Measurements from ENCODE around the gene PDE4D. TPM values are rescaled to one million over a fixed set of nuclear protein-coding genes. Genes with fewer than 3 reads are reported as not detected.

PDE4D gene
- total and polyA plus RNA-seq, 3 experiments from 2014 or later, result 5.6 to 18.3 (median 17.7) TPM

DNA sequence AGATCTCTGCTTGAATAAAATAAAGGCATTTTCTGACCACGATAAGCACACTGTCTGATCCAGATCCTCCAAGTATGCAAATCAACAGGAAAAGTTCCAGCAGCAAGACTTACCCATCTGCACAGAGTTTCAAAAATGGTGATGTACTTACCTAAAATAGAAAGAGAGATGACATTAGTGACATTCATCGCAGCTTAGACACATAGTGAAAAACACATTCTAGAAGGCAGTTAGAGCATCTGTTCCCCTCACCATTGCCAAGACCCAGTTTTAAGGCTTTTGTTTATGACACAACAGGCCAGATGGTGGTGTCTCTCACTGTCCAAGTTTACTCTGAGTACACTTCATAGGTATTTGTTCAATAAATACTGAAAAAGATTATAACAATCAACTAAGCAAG lies 207.7 kb downstream of the PDE4D start:
- no peak for DNase-seq
- Histone ChIP-seq H3K36me3 (ENCODE audit: insufficient read depth, low read length) (no peaks in the 10 kb centered on the region), H3K9me3 (ENCODE audit: low read length) (no peaks in the 10 kb centered on the region), H3K27me3 (ENCODE audit: insufficient read depth, low read length, poor library complexity, severe bottlenecking) (no peaks in the 10 kb centered on the region), H3K4me1 (ENCODE audit: insufficient read depth, low read length) (no peaks in the 10 kb centered on the region), H3K4me3 (ENCODE audit: low read length) (no peak overlapping the region), H3K27ac (ENCODE audit: low read depth, low read length) (no peak overlapping the region)
- no peaks in the 10 kb centered on the region for H3K36me3 Mint-ChIP-seq
- no peak overlapping the region for H3K27ac Mint-ChIP-seq
- H3K4me1 Mint-ChIP-seq, result no peaks in the 10 kb centered on the region
- ChIA-PET POLR2A (no interaction called here), CTCF (no interaction called here)
- H3K4me3 Mint-ChIP-seq, result no peak overlapping the region
- no peaks in the 10 kb centered on the region for H3K27me3 Mint-ChIP-seq
- peaks cover 0 to 3% (median 0%) of the 10 kb centered on the region in 5 donors for H3K9me3 Mint-ChIP-seq

DNA sequence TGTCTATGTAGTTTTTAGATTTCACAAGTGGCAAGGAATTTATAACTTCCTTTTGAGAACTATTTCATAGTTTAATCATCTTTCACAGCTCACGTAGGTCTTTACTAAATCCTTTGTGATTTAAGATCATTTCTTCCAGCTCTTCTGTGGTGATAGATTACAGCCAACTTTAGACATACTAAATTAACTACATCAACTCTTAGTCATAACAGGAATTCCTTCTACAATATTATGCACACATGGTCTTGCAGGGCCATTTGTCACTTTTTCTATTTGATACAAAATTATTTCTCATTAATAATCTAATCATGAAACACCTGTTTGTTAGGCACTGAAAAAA lies 208.4 kb downstream of the PDE4D start:
- CTCF ChIA-PET, result no interaction called here
- DNase-seq, result no peak
- no peaks in the 10 kb centered on the region for H3K4me1 Mint-ChIP-seq
- Histone ChIP-seq H3K27ac (ENCODE audit: low read depth, low read length) (no peak overlapping the region), H3K4me1 (ENCODE audit: insufficient read depth, low read length) (no peaks in the 10 kb centered on the region), H3K27me3 (ENCODE audit: insufficient read depth, low read length, poor library complexity, severe bottlenecking) (no peaks in the 10 kb centered on the region), H3K36me3 (ENCODE audit: insufficient read depth, low read length) (no peaks in the 10 kb centered on the region), H3K4me3 (ENCODE audit: low read length) (no peak overlapping the region), H3K9me3 (ENCODE audit: low read length) (no peaks in the 10 kb centered on the region)
- H3K27me3 Mint-ChIP-seq, result no peaks in the 10 kb centered on the region
- POLR2A ChIA-PET, result no interaction called here
- H3K4me3 Mint-ChIP-seq, result no peak overlapping the region
- no peak overlapping the region for H3K27ac Mint-ChIP-seq
- H3K36me3 Mint-ChIP-seq, result no peaks in the 10 kb centered on the region
- H3K9me3 Mint-ChIP-seq, result peaks cover 0 to 3% (median 0%) of the 10 kb centered on the region in 5 donors

DNA sequence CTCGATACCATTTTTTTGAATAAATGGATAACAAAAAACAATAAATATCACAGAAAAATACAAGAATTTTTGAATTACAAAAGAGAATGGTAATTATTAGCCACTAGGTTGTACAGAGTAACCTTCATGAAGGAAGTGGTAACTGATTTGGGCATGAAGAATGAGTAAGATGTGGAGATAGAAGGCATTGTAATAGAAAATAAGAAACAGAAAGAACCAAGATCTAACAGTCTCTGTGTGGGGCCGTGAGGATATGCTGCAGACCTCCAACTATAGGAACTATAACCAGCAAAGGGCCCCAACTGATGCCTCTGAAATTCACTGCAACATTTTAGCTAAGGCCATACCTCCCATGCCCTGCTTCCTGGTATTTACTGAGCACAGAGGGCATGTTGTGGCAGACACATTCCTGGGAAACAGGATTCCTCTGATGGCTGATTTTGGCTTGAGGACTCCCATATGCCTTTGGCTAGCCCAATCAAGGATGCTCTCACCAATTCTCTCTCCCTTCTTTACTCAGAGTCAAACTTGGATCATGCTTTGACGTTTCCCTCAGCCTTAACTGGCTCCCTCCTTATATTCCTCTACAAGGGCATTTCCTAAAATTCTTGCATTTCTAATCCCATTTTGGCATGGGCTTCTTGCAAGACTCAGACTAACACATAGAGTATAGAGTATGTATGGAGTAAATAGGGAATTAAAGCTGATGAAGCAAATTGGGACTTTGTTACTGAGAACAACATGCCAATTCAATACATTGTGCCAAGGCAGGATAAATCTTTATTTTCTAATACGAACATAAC lies 208.9 kb downstream of the PDE4D start:
- no peak overlapping the region for H3K27ac ChIP-seq (ENCODE audit: low read depth, low read length)
- no peak for DNase-seq
- H3K36me3 Mint-ChIP-seq, result no peaks in the 10 kb centered on the region
- H3K4me1 ChIP-seq (ENCODE audit: insufficient read depth, low read length), result no peaks in the 10 kb centered on the region
- no peak overlapping the region for H3K4me3 Mint-ChIP-seq
- POLR2A ChIA-PET, result no interaction called here
- H3K36me3 ChIP-seq (ENCODE audit: insufficient read depth, low read length), result no peaks in the 10 kb centered on the region
- no peak overlapping the region for H3K27ac Mint-ChIP-seq
- H3K9me3 Mint-ChIP-seq, result peaks cover 0 to 3% (median 0%) of the 10 kb centered on the region in 5 donors
- no peaks in the 10 kb centered on the region for H3K4me1 Mint-ChIP-seq
- CTCF ChIA-PET, result no interaction called here
- H3K4me3 ChIP-seq (ENCODE audit: low read length), result no peak overlapping the region
- H3K9me3 ChIP-seq (ENCODE audit: low read length), result no peaks in the 10 kb centered on the region
- H3K27me3 ChIP-seq (ENCODE audit: insufficient read depth, low read length, poor library complexity, severe bottlenecking), result no peaks in the 10 kb centered on the region
- H3K27me3 Mint-ChIP-seq, result no peaks in the 10 kb centered on the region

GRCh38 chr5:59683311-59683710 lies 210.2 kb downstream of the PDE4D start:
- CTCF ChIA-PET, result interaction anchor here (1.5 kb wide), 1 partner anchor 10 kb away, joined by 3 read pairs; no protein-coding TSS in a partner anchor
- Histone ChIP-seq H3K27ac (ENCODE audit: low read depth, low read length) (no peak overlapping the region), H3K9me3 (ENCODE audit: low read length) (no peaks in the 10 kb centered on the region), H3K36me3 (ENCODE audit: insufficient read depth, low read length) (no peaks in the 10 kb centered on the region), H3K4me1 (ENCODE audit: insufficient read depth, low read length) (no peaks in the 10 kb centered on the region), H3K4me3 (ENCODE audit: low read length) (no peak overlapping the region), H3K27me3 (ENCODE audit: insufficient read depth, low read length, poor library complexity, severe bottlenecking) (no peaks in the 10 kb centered on the region)
- DNase-seq, result no peak
- H3K9me3 Mint-ChIP-seq, result peaks cover 0 to 3% (median 0%) of the 10 kb centered on the region in 5 donors
- no peak overlapping the region for H3K4me3 Mint-ChIP-seq
- H3K27ac Mint-ChIP-seq, result no peak overlapping the region
- POLR2A ChIA-PET, result no interaction called here
- H3K27me3 Mint-ChIP-seq, result peaks cover 0 to 3% of the 10 kb centered on the region in 2 donors
- H3K36me3 Mint-ChIP-seq, result no peaks in the 10 kb centered on the region
- H3K4me1 Mint-ChIP-seq, result no peaks in the 10 kb centered on the region

DNA sequence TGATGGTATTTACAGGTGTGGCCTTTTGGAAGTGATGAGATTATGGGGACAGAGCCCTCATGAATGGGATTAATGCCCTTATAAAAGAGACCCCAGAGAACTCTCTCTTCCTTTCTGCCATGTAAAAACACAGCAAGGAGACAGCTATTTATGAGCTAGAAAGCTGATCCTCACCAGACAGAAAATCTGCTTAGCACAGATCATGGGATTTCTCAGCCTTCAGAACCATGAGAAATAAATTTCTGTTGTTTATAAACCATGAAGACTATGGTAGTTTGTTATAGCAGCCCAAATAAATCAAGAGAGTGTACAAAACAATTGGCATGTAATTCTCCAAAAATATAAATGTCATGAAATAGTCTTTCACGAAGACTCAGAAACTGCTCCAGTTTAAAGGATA lies 211.0 kb downstream of the PDE4D start:
- H3K4me3 ChIP-seq (ENCODE audit: low read length), result no peak overlapping the region
- CTCF ChIA-PET, result interaction anchor here (1.5 kb wide), 1 partner anchor 9 kb away, joined by 3 read pairs; no protein-coding TSS in a partner anchor
- no peak overlapping the region for H3K4me3 Mint-ChIP-seq
- H3K27me3 ChIP-seq (ENCODE audit: insufficient read depth, low read length, poor library complexity, severe bottlenecking), result no peaks in the 10 kb centered on the region
- no peaks in the 10 kb centered on the region for H3K36me3 ChIP-seq (ENCODE audit: insufficient read depth, low read length)
- POLR2A ChIA-PET, result no interaction called here
- H3K9me3 Mint-ChIP-seq, result peaks cover 0 to 1% (median 0%) of the 10 kb centered on the region in 5 donors
- no peak overlapping the region for H3K27ac ChIP-seq (ENCODE audit: low read depth, low read length)
- no peak overlapping the region for H3K27ac Mint-ChIP-seq
- H3K4me1 Mint-ChIP-seq, result no peaks in the 10 kb centered on the region
- H3K27me3 Mint-ChIP-seq, result peaks cover 0 to 5% of the 10 kb centered on the region in 2 donors
- H3K9me3 ChIP-seq (ENCODE audit: low read length), result no peaks in the 10 kb centered on the region
- H3K4me1 ChIP-seq (ENCODE audit: insufficient read depth, low read length), result no peaks in the 10 kb centered on the region
- no peaks in the 10 kb centered on the region for H3K36me3 Mint-ChIP-seq
- DNase-seq, result no peak

DNA sequence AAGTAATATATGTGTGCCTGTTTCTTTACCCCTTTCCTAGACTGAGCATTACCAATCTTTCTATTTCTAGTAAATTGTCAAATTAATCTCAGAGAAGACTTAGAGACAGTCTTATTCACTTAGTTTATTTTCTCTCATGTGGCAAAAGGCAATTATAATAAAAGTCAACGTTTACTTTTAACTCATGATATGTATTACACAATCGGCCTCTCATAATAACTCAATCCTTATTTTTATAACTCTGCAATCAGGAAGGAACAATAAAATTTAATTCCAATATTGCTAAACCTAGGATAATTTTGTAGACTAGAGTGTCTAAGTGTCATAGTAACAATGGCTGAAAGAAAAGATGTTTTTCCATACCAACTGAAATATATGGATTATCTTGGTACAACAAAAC lies 214.6 kb downstream of the PDE4D start:
- Mint-ChIP-seq H3K36me3 (no peaks in the 10 kb centered on the region), H3K4me3 (no peak overlapping the region)
- POLR2A ChIA-PET, result no interaction called here

DNA sequence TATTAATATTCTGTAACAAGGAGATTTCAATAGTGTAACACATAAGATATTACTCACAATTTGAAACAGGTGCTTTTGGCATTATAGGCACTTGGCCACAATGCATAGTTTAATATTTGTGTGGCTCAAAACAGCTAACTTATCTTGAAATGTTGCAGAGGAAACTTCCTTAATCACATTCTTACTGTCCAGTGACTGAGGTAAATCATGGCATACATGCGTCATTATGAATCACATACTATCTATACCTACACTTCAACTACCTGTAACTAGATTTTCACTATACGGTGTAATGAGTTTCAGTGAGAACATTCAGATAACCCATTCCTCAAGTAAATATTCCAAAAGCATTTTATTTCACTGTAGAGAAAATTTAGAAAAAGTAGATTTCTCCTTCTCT lies 218.8 kb downstream of the PDE4D start:
- Histone ChIP-seq H3K4me3 (ENCODE audit: low read length) (no peak overlapping the region), H3K36me3 (ENCODE audit: insufficient read depth, low read length) (no peaks in the 10 kb centered on the region), H3K27me3 (ENCODE audit: insufficient read depth, low read length, poor library complexity, severe bottlenecking) (no peaks in the 10 kb centered on the region), H3K27ac (ENCODE audit: low read depth, low read length) (no peak overlapping the region), H3K4me1 (ENCODE audit: insufficient read depth, low read length) (no peaks in the 10 kb centered on the region), H3K9me3 (ENCODE audit: low read length) (no peaks in the 10 kb centered on the region)
- H3K4me1 Mint-ChIP-seq, result no peaks in the 10 kb centered on the region
- DNase-seq, result no peak
- H3K9me3 Mint-ChIP-seq, result peaks cover 0 to 2% (median 0%) of the 10 kb centered on the region in 5 donors
- H3K27me3 Mint-ChIP-seq, result peaks cover 0 to 5% of the 10 kb centered on the region in 2 donors
- H3K4me3 Mint-ChIP-seq, result no peak overlapping the region
- H3K27ac Mint-ChIP-seq, result no peak overlapping the region
- POLR2A ChIA-PET, result no interaction called here
- H3K36me3 Mint-ChIP-seq, result no peaks in the 10 kb centered on the region
- CTCF ChIA-PET, result no interaction called here

More for the DNA sequence above, 214.6 kb downstream of the PDE4D start:
- Mint-ChIP-seq H3K9me3 (peaks cover 0 to 2% (median 0%) of the 10 kb centered on the region in 5 donors), H3K4me1 (no peaks in the 10 kb centered on the region), H3K27me3 (peaks cover 0 to 5% of the 10 kb centered on the region in 2 donors), H3K27ac (no peak overlapping the region)
- no peak for DNase-seq
- Histone ChIP-seq H3K9me3 (ENCODE audit: low read length) (no peaks in the 10 kb centered on the region), H3K4me1 (ENCODE audit: insufficient read depth, low read length) (no peaks in the 10 kb centered on the region), H3K4me3 (ENCODE audit: low read length) (no peak overlapping the region), H3K27ac (ENCODE audit: low read depth, low read length) (no peak overlapping the region), H3K36me3 (ENCODE audit: insufficient read depth, low read length) (no peaks in the 10 kb centered on the region), H3K27me3 (ENCODE audit: insufficient read depth, low read length, poor library complexity, severe bottlenecking) (no peaks in the 10 kb centered on the region)
- CTCF ChIA-PET, result no interaction called here

- DNase-seq, result peak in 2 of 5 donors; percentile 2 to 19
- Mint-ChIP-seq H3K4me1 (no peaks in the 10 kb centered on the region), H3K27ac (no peak overlapping the region), H3K4me3 (no peak overlapping the region), H3K36me3 (no peaks in the 10 kb centered on the region), H3K27me3 (peaks cover 0 to 2% of the 10 kb centered on the region in 2 donors), H3K9me3 (peaks cover 0 to 2% (median 0%) of the 10 kb centered on the region in 5 donors)
- H3K9me3 ChIP-seq (ENCODE audit: low read length), result no peaks in the 10 kb centered on the region
- no peaks in the 10 kb centered on the region for H3K4me1 ChIP-seq (ENCODE audit: insufficient read depth, low read length)
- no peaks in the 10 kb centered on the region for H3K36me3 ChIP-seq (ENCODE audit: insufficient read depth, low read length)
- no peak overlapping the region for H3K4me3 ChIP-seq (ENCODE audit: low read length)
- H3K27ac ChIP-seq (ENCODE audit: low read depth, low read length), result no peak overlapping the region
- no peaks in the 10 kb centered on the region for H3K27me3 ChIP-seq (ENCODE audit: insufficient read depth, low read length, poor library complexity, severe bottlenecking)
- ChIA-PET POLR2A (no interaction called here), CTCF (interaction anchor here (0.9 to 1.1 kb wide), 3 partner anchors 9 to 485 kb away, joined by 3 read pairs; no protein-coding TSS in a partner anchor)
Measured at GRCh38 chr5:59673438-59674058, 220.0 kb downstream of the PDE4D start.
